Effector memory CD4-positive, alpha-beta T cell (primary cell): ENCODE measurements around the gene TTBK2.

Source experiments
- DNase-seq, 3 donors: peaks; one replicate each; pipeline ENCODE4 v3.0.0-alpha.2; 2020
- H3K27ac ChIP-seq: 2 replicates; pipeline ENCODE4 v1.7.0; 2013; ENCODE audit warnings: mild to moderate bottlenecking, low read length, moderate library complexity; ENCODE audit not compliant: insufficient read depth, poor library complexity, severe bottlenecking
- H3K27me3 ChIP-seq: replicated peaks from 2 replicates; pipeline ENCODE4 v1.7.0; 2013; ENCODE audit warnings: mild to moderate bottlenecking, low read length; ENCODE audit not compliant: insufficient read depth, control insufficient read depth, poor library complexity, severe bottlenecking
- H3K36me3 ChIP-seq: 2 replicates; pipeline ENCODE4 v1.7.0; 2013; ENCODE audit warnings: mild to moderate bottlenecking, low read length, moderate library complexity; ENCODE audit not compliant: control insufficient read depth, insufficient read depth
- H3K4me1 ChIP-seq: 2 replicates; pipeline ENCODE4 v1.7.0; 2013; ENCODE audit warnings: low read length, mild to moderate bottlenecking; ENCODE audit not compliant: control insufficient read depth, insufficient read depth, poor library complexity, severe bottlenecking
- H3K4me3 ChIP-seq: 2 replicates; pipeline ENCODE4 v1.7.0; 2013; ENCODE audit warnings: low read length, low read depth, mild to moderate bottlenecking; ENCODE audit not compliant: insufficient read depth, poor library complexity, severe bottlenecking
- H3K9me3 ChIP-seq: 2 replicates; pipeline ENCODE4 v1.7.0; 2013; ENCODE audit warnings: mild to moderate bottlenecking, low read length, moderate library complexity; ENCODE audit not compliant: control insufficient read depth

The TTBK2 gene

DNA sequence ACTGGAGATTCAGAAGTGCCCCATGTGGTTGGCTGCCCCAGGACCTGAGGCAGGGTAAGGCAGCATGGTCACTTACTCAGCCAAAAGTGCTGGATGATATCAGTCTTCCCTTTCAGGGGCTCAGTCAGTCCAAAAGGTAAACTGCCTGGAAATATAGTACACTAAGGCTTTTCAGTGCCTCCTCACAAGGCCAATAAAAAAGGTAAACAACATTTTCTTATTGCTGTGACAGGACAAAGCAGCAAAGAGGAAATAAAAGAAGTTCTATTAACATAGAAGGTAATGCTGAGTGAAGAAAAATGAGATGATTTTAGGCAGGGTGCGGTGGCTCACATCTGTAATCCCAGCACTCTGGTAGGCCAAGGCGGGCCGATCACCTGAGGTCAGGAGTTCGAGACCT is 117.1 kb downstream of the TTBK2 start:
- no peak for DNase-seq
- no peaks in the 10 kb centered on the region for H3K9me3 ChIP-seq
- H3K27ac ChIP-seq, result no peak overlapping the region
- H3K27me3 ChIP-seq, result no peaks in the 10 kb centered on the region
- peaks cover 13% of the 10 kb centered on the region for H3K36me3 ChIP-seq
- H3K4me3 ChIP-seq, result no peak overlapping the region
- no peaks in the 10 kb centered on the region for H3K4me1 ChIP-seq

DNA sequence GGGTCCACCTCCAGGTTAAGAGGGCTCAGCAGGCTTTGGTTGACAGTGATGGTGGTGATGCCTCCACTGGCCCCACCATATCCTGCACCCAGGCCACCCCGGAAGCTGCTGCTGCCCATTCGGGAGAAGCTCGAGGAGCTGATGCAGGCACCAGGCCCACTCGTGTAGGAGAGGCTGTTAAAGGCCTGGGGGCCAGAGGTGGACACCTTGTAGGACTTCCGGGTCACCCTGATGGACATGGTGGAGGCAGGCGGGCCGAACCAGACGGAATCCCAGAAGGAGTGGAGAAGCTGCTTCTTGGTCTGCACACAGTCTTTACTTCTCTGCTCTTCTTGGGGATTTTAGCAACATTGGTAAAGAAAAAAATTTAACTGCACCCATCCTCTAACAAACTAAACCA is 118.4 kb downstream of the TTBK2 start:
- H3K36me3 ChIP-seq, result peaks cover 13% of the 10 kb centered on the region
- no peak overlapping the region for H3K27ac ChIP-seq
- no peak for DNase-seq
- no peaks in the 10 kb centered on the region for H3K4me1 ChIP-seq
- no peak overlapping the region for H3K4me3 ChIP-seq
- no peaks in the 10 kb centered on the region for H3K27me3 ChIP-seq
- H3K9me3 ChIP-seq, result no peaks in the 10 kb centered on the region

DNA sequence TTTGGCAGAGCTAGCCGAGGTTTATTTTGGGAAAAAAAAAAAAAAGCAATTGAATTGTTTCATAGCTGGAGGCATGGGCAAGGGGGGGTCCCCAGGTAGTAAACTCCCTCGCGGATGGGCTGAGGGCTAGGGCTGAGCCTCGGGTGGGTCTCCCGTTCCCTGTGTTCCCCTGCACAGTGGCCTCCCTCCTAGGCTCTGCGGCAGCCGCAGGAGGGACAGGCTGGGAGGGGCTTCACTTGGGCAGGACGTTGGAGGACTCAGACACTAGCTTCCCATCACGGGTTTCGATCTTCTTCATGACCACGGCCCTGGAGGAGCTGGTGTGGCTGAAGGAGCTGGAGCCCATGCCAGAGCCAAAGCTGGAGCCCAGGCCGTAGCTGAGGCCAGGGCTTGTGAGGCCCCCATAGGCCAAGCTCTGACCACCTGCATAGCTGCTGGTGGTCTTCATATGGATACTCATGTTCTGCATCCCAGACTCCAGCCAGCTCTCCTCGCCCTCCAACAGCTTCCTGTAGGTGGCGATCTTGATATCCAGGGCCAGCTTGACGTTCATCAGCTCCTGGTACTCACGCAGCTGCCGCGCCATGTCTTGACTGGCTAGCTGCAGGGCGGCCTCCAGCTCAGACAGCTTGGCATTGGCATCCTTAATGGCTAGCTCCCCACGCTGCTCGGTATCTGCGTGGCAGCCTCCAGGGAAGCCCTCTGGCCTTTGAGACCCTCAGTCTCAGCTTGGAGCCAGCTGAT is 119.7 kb downstream of the TTBK2 start:
- Histone ChIP-seq H3K27ac (no peak overlapping the region), H3K4me1 (no peaks in the 10 kb centered on the region), H3K36me3 (peaks cover 13% of the 10 kb centered on the region), H3K9me3 (no peaks in the 10 kb centered on the region), H3K4me3 (no peak overlapping the region), H3K27me3 (no peaks in the 10 kb centered on the region)
- DNase-seq, result no peak

DNA sequence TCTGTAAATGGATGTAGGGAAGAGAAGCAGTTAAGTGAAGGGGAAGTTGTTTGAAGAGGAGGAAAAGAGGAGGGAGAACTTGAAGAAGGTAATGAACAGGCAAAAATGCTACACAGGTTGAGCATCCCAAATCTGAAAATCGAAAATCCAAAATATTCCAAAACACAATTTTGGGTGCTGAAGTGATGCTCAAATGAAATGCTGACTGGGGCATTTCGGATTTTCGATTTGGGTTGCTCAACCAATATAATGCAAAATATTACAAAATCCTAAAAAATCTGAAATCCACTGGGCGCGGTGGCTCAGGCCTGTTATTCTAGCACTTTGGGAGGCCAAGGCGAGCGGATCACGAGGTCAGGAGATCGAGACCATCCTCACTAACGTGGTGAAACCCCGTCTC is 121.8 kb downstream of the TTBK2 start:
- H3K4me1 ChIP-seq, result no peaks in the 10 kb centered on the region
- H3K36me3 ChIP-seq, result peaks cover 13% of the 10 kb centered on the region
- H3K9me3 ChIP-seq, result no peaks in the 10 kb centered on the region
- no peak overlapping the region for H3K27ac ChIP-seq
- no peak overlapping the region for H3K4me3 ChIP-seq
- H3K27me3 ChIP-seq, result no peaks in the 10 kb centered on the region
- DNase-seq, result no peak

DNA sequence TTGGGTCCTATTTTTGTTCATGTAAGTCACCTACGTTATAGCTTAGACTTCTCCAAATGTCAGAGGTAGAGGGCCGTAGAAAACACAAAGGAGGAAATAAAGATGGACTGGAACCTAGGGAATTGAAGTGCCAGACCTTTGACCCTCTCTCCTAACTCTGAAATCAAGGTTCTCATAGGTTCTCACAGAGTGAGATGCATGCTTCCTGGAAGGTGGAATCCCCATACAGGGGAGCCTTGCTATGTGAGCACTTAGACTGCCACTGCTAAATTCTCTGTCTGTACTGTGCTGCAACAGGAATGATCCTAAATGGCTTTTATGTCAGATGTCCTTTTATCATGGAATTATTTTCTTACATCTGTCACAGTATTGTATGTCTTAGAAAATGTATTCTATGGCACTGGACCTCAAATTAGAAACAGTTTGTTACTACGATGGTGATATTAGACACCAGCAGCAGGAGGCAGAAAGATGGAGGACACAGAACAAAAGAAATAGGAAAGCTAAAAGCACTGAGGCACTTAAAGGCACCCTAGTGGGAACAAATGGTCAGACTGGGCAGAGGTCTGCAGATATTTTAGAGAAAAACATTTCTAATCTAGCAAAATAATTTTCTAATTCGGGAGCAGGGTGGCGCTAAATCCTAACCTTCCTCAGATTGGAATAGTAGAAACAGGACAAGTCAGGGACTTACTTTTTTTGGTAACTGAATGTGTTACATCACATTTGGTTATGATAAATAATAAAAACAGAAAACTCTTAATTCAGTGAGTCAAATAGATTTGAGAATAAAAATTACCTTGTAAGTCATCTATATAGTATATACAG is 123.4 kb downstream of the TTBK2 start:
- Histone ChIP-seq H3K27ac (no peak overlapping the region), H3K36me3 (peaks cover 5% of the 10 kb centered on the region), H3K9me3 (no peaks in the 10 kb centered on the region), H3K4me1 (no peaks in the 10 kb centered on the region), H3K4me3 (no peak overlapping the region), H3K27me3 (no peaks in the 10 kb centered on the region)
- DNase-seq, result no peak

DNA sequence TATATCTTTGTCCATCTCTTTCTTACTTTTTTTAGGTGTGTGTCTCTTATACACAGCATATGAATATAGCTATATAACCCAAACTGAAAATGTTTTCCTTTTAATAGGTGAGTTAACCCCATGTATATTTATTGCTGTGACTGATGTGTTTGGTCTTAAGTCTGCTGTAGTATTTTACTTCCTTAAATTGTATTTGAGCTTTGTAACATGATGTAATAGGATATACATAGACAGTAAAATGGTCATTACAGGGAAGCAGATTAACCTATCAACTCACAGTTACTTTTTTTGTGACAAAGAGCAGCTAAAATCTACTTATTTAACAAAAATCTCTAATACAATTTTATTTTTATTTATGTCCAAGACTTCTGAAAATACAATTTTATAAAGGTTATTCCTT is 131.9 kb downstream of the TTBK2 start:
- H3K36me3 ChIP-seq, result no peaks in the 10 kb centered on the region
- no peak for DNase-seq
- no peak overlapping the region for H3K27ac ChIP-seq
- no peaks in the 10 kb centered on the region for H3K27me3 ChIP-seq
- no peak overlapping the region for H3K4me3 ChIP-seq
- no peaks in the 10 kb centered on the region for H3K9me3 ChIP-seq
- H3K4me1 ChIP-seq, result no peaks in the 10 kb centered on the region

DNA sequence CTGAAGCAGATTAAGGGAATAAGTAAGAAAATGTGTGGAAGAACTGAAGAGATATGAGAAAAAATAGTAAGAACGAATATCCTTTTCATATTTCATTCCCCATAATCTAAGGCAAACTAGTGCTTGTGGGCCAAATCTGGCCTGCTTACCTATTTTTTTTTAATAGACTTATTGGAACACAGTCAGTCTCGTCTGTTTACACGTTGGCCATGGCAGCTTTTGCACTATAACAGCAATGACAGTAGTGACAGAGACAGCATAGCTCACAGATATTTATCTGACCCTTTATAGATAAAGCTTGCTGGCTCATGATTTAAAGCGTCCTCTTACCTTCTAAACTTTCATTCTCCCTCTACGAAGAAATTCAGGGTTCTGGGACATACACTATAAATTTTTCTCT is 133.6 kb downstream of the TTBK2 start:
- H3K27me3 ChIP-seq, result no peaks in the 10 kb centered on the region
- no peak for DNase-seq
- H3K36me3 ChIP-seq, result peaks cover 4% of the 10 kb centered on the region
- no peaks in the 10 kb centered on the region for H3K9me3 ChIP-seq
- no peak overlapping the region for H3K27ac ChIP-seq
- no peak overlapping the region for H3K4me3 ChIP-seq
- no peaks in the 10 kb centered on the region for H3K4me1 ChIP-seq

DNA sequence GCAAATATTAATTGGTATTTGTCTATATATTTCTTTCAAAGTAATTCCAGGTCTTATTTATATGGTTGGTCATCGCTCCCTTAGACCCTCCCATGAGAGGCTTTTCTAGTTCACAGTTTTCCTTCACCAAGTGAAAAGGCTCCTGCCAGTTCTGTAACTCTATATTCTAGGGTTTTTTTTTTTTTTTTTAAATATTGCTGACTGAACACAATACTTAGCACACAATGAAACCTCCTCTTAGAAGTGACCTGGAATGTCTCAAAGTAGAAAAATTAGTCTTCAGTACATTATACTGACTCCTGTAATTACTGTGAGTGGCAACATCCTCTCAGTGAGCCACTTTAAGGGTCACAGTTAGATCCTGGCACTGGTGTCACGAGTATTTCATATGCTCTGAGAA is 135.0 kb downstream of the TTBK2 start:
- no peak for DNase-seq
- H3K4me3 ChIP-seq, result no peak overlapping the region
- H3K36me3 ChIP-seq, result peaks cover 4% of the 10 kb centered on the region
- H3K9me3 ChIP-seq, result no peaks in the 10 kb centered on the region
- H3K27me3 ChIP-seq, result no peaks in the 10 kb centered on the region
- no peak overlapping the region for H3K27ac ChIP-seq
- no peaks in the 10 kb centered on the region for H3K4me1 ChIP-seq

DNA sequence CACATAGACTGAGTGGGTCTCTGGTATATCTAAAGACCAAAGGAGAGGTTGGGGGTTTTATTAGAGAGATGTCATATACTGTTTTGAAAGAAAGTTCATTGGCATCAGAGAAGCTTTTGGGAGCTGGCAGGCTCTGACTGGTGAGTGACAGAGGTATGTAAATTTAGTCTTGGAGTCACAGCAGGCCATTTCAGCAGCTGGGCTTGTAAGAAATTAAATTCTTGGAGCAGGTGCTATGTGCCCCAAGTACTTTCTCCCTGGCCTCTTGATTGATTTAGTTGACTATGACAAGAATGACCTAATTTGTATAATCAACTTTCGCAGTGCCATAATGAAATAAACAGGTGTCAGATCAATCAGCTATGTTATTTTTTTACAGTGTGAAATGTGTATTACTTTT is 135.9 kb downstream of the TTBK2 start:
- no peaks in the 10 kb centered on the region for H3K27me3 ChIP-seq
- H3K9me3 ChIP-seq, result no peaks in the 10 kb centered on the region
- no peak for DNase-seq
- no peak overlapping the region for H3K27ac ChIP-seq
- H3K4me1 ChIP-seq, result no peaks in the 10 kb centered on the region
- H3K4me3 ChIP-seq, result no peak overlapping the region
- H3K36me3 ChIP-seq, result peaks cover 4% of the 10 kb centered on the region

DNA sequence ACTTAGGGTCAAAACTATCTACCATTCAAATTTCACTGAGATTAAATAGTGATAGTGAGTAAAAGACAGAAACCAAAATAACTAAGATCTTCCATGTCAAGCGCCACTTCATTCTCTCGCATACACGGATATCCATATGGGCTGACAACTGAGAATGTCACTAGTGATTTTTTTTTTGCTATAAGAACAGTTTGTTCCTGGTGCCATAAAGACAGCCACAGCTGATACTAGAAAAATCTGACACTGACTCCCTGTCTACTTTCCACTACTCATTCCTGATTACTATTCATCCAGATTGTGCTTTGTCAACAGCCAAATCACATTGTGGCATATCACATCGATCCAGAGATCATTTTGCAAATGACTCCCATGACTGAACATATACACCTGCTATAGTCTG is 137.9 kb downstream of the TTBK2 start:
- H3K36me3 ChIP-seq, result peaks cover 4% of the 10 kb centered on the region
- H3K27me3 ChIP-seq, result no peaks in the 10 kb centered on the region
- no peak for DNase-seq
- no peaks in the 10 kb centered on the region for H3K4me1 ChIP-seq
- H3K4me3 ChIP-seq, result no peak overlapping the region
- H3K9me3 ChIP-seq, result no peaks in the 10 kb centered on the region
- H3K27ac ChIP-seq, result no peak overlapping the region
